Mucosa of descending colon (tissue), 3 donors: ENCODE measurements around the gene VPS13C. TPM values are rescaled to one million over a fixed set of nuclear protein-coding genes. Genes with fewer than 3 reads are reported as not detected.

Source experiments
- ATAC-seq: fragments of 200-7000 bp; cut with Tn5 transposase; one replicate; pipeline ENCODE4 v1.9.1; 2020; ENCODE audit warnings: mild to moderate bottlenecking, moderate library complexity
- DNase-seq, 3 donors: peaks; one replicate each; pipeline ENCODE4 v3.0.0-alpha.2; 2020
- H3K36me3 ChIP-seq: fragments of 200-600 bp; one replicate; pipeline ENCODE4 v1.8.0; 2021; ENCODE audit warnings: low read depth, mild to moderate bottlenecking
- H3K4me1 ChIP-seq: fragments of 200-600 bp; one replicate; pipeline ENCODE4 v1.8.0; 2021; ENCODE audit warnings: low read depth, mild to moderate bottlenecking
- H3K4me3 ChIP-seq: fragments of 200-600 bp; one replicate; pipeline ENCODE4 v1.8.0; 2021; ENCODE audit warnings: mild to moderate bottlenecking
- H3K9me3 ChIP-seq: fragments of 200-600 bp; one replicate; pipeline ENCODE4 v1.8.0; 2021; ENCODE audit warnings: mild to moderate bottlenecking
- intact Hi-C, 2 donors: fragments of 100-400 bp; cut with DNase I in 1 of 2; cut with micrococcal nuclease in 1 of 2; formaldehyde crosslinking; loops; one replicate each; pipeline versions ENCODE4 v1.11.0 to v1.11.1; 2022; cut with DNase I, micrococcal nuclease
- total RNA-seq, 3 donors: library from RNA; stranded (reverse); fragmentation: NEBNext Ultra II Directional in 2 of 3; extraction: Animal tissue kit (Norgen Biotek cat#: 25700) in 2 of 3; gene quantifications; one replicate each; pipeline versions ENCODE4 v1.2.1 to v1.2.4, GENCODE V29; 2021 to 2023
- TF ChIP-seq, protein P1 (sequence below): fragments of 200-600 bp; IDR thresholded peaks from one replicate; pipeline ENCODE4 v1.8.0; 2022; ENCODE audit warnings: antibody characterized with exemption, mild to moderate bottlenecking
- donor health status: DM: no; HTN: no; CAD: no; lungs with moderate emphysema.
- donor health status: DM: no; HTN: no; CAD: no.
- donor health status: DM: no; HTN: yes; CAD: no.

Gene VPS13C
- total RNA-seq, 3 donors from 2014 or later: 51.0 to 76.1 (median 57.1) TPM

- Histone ChIP-seq H3K4me1 (no peaks in the 10 kb centered on the region), H3K36me3 (no peaks in the 10 kb centered on the region), H3K4me3 (no peak overlapping the region), H3K9me3 (no peaks in the 10 kb centered on the region)
- no peak for ATAC-seq
- intact Hi-C loops: no loop called here
- no peak for DNase-seq
- TF ChIP-seq, protein P1, sequence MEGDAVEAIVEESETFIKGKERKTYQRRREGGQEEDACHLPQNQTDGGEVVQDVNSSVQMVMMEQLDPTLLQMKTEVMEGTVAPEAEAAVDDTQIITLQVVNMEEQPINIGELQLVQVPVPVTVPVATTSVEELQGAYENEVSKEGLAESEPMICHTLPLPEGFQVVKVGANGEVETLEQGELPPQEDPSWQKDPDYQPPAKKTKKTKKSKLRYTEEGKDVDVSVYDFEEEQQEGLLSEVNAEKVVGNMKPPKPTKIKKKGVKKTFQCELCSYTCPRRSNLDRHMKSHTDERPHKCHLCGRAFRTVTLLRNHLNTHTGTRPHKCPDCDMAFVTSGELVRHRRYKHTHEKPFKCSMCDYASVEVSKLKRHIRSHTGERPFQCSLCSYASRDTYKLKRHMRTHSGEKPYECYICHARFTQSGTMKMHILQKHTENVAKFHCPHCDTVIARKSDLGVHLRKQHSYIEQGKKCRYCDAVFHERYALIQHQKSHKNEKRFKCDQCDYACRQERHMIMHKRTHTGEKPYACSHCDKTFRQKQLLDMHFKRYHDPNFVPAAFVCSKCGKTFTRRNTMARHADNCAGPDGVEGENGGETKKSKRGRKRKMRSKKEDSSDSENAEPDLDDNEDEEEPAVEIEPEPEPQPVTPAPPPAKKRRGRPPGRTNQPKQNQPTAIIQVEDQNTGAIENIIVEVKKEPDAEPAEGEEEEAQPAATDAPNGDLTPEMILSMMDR: no peak
Measured at GRCh38 chr15:61828860-61829513, 231.3 kb downstream of the VPS13C start.

DNA sequence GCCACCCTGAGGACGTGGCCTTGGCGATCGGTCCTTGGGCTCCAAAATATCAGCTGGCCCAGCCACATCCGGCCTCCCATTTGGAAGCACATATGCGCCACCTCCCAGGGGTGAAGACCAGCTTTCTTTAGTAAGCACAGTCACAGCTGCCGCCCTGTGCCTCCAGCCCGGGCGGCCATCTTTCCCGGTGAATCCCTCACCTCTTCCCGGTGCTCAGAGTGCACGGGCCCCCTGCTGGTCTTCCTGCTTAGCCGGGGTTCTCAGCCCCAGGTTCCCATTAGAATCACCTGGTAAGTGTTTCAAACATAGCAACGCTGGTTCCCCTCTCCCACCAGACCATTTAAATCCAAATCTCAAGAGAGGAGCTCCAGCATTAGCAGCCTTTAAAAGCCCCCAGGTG, 232.2 kb downstream of the VPS13C start:
- no peak overlapping the region for H3K4me3 ChIP-seq
- no peaks in the 10 kb centered on the region for H3K4me1 ChIP-seq
- H3K36me3 ChIP-seq: no peaks in the 10 kb centered on the region
- TF ChIP-seq, protein P1: no peak
- DNase-seq: no peak
- no peak for ATAC-seq
- no peaks in the 10 kb centered on the region for H3K9me3 ChIP-seq
- intact Hi-C loops: no loop called here

- H3K4me1 ChIP-seq: no peaks in the 10 kb centered on the region
- no peaks in the 10 kb centered on the region for H3K36me3 ChIP-seq
- no peak overlapping the region for H3K4me3 ChIP-seq
- TF ChIP-seq, protein P1: no peak
- intact Hi-C loops: no loop called here
- H3K9me3 ChIP-seq: no peaks in the 10 kb centered on the region
- ATAC-seq: no peak
- no peak for DNase-seq
Measured at GRCh38 chr15:61827131-61827530, 233.1 kb downstream of the VPS13C start.

- TF ChIP-seq, protein P1: no peak
Measured at GRCh38 chr15:61824291-61824690, 236.0 kb downstream of the VPS13C start.

GRCh38 chr15:61822511-61822910, 237.7 kb downstream of the VPS13C start:
- no peaks in the 10 kb centered on the region for H3K9me3 ChIP-seq
- TF ChIP-seq, protein P1: no peak
- no peaks in the 10 kb centered on the region for H3K36me3 ChIP-seq
- DNase-seq (no peak), ATAC-seq (no peak)
- intact Hi-C loops: no loop called here
- H3K4me3 ChIP-seq: no peak overlapping the region
- no peaks in the 10 kb centered on the region for H3K4me1 ChIP-seq

More at GRCh38 chr15:61824291-61824690, 236.0 kb downstream of the VPS13C start:
- Histone ChIP-seq H3K4me3 (no peak overlapping the region), H3K9me3 (no peaks in the 10 kb centered on the region), H3K36me3 (no peaks in the 10 kb centered on the region), H3K4me1 (no peaks in the 10 kb centered on the region)
- ATAC-seq (no peak), DNase-seq (no peak)
- intact Hi-C loops: no loop called here

DNA sequence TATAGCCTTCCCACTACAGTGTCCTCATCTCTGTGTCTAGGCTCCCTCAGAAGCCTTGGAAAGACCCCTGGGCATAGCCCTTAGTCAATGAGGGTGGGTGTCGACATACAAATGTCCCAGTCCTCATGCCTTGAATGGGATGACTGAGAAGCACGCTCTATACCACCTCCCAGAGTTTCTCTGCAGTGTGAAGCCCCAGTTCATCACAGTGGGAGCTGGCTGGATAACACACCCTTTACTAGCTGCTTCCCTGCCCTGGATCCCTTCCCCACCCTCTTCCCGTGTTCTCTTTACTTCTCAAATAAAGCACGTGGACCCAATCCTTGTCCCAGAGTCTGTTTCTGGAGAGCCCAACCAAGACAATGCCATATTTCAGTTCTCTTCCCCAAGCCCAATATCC, 239.3 kb downstream of the VPS13C start:
- Histone ChIP-seq H3K36me3 (no peaks in the 10 kb centered on the region), H3K9me3 (no peaks in the 10 kb centered on the region), H3K4me3 (no peak overlapping the region), H3K4me1 (no peaks in the 10 kb centered on the region)
- no peak for DNase-seq
- intact Hi-C loops: no loop called here
- TF ChIP-seq, protein P1: no peak
- ATAC-seq: no peak
